ENCODE measurements around the gene LMO7.

DNA sequence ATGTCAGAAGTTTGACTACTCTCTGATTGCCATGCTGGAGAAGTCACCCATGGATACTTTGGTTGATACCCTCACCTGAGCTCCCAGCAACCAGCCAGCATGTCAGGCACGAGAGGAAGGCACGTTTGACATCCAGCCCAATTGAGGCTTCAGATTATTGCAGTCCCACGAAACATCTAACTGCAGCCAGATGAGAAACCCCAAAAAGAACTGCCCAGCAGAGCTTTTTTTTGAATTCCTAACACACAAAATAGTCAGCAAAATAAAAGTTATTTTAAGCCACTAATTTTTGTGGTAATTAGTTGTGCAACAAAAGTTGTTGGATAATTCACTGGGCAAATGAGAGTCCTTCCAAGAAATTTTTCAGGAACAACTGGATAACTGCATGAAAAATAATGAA lies 259.0 kb downstream of the LMO7 start:
- TF ChIP-seq SUZ12 (IDR thresholded peaks at IDR 0.05; ENCODE audit: extremely low read depth, insufficient read depth, insufficient read length) (no peak), YY1 (IDR thresholded peaks at IDR 0.05; ENCODE audit: insufficient read depth, insufficient read length) (no peak), ZNF274 (IDR thresholded peaks at IDR 0.05; ENCODE audit: low read depth, low read length) (no peak)

Measured in NT2/D1 (cell line).